ENCODE results near the gene ZNF285.
A peak's percentile ranks its signal among the peaks of the same experiment; 100 is the strongest.
"Not testable (repeated sequence)": the region's sequence is repeated elsewhere in the genome, so short reads cannot be mapped to it uniquely, and the experiment has no call there.

The ZNF285 gene

DNA sequence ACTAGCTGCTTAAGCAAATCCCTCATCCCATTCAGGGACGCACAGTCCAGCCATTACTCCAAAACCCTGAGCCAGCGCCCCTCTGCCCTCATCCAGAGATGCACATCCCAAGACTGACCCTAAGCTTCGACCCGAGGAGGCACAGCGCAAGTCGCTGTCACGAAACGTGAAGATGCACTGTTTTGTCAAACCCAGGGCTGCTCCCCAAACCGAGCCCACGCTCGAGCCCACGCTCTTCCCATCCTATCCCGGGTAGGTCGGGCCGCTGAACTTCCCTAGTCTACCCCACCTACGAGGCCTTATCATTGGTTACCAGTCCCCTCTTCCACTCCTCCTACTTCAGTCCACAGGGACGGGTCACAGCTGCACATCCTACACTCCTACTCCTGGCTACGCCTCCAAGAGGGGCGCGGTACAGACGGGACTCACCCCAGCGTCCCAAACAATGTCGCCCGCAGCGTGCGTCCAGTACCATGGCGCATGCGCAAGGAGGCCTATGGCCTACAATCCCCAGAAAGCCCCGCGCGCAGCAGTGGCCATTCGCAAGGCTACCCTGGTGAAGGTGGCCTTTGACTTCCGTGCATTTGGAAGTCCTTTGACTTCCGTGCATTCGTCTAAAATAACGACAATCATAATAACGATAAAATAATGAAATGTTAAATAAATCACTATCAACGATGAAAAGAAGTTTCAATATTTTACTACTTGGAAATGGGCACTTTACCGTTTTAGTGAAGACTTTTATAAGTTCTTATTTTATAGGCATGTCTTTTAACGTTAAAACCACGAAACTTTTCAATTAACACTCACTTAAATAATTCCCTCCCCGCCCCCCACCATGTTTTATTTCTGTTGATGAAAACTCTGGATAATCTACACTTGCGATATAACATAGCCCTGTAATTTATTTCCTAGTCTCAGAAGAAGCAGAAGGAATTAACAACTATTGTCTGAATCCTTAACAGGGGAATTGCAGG lies at the start of gene ZNF285:
TSS of gene ZNF285 (minus strand) at position 470 of the 977 bp plus-strand sequence. CDS start 4,395 bp downstream, outside the sequence.
- no peak for DNase-seq

DNA sequence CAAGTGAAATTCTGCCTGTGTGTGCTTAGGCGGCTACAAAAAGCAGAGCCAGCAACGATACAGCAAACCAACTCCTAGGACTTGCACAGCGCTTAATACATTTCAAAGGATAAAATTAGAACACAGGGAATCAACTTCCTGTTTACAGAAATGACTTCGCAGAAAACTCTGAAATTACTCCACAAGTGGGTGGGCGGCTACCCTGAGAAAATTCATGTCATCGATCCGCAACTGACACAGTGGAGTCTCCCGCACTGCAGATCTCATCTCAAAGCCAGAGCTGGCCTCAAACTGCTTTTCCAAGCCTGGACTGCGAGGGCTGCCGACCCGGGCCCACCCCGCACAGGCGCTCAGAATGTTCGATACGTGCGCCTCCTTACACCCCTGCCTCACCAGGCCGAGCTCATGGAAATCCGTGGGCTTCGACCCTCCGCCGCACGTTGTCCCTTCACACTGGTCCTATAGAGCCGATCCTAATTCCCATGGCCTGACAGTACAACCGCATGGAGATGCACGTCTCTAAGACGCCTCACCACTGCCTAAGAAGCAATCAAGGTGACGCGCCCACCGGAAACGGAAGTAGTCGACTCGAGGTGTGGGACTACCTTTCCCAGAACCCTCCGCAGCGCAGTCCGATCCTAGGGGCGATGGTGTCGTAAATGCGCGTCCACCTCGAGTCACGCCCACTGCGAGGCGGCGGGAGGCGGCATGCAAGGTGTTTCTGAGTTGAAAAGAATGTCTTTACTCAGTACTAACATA lies 46.7 kb upstream of the ZNF285 start, which contains the start of gene ZNF229:
TSS of gene ZNF229 (minus strand) at position 557 of the 759 bp plus-strand sequence. CDS start 5,625 bp downstream, outside the sequence.
- DNase-seq = peak; percentile 89 to 95

DNA sequence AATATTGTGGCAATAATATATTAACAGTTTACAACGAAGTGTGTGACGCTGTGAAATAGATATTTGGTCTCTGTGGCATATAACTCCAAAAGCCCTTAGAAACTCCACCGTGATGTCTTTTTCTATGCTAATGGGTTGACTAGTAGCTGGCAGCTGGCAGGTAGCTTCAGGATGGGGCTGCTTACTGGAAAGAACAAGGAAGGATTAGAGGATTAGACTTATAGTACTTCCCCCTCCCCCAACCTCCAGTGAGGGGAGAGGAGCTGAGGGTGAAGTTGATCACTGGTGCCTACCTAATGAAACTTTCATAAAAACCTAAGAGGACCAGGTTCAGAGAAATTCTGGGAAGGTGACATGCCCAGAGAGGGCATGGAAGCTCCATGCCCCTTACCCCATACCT lies 37.0 kb upstream of the ZNF285 start:
- no peak for DNase-seq

DNA sequence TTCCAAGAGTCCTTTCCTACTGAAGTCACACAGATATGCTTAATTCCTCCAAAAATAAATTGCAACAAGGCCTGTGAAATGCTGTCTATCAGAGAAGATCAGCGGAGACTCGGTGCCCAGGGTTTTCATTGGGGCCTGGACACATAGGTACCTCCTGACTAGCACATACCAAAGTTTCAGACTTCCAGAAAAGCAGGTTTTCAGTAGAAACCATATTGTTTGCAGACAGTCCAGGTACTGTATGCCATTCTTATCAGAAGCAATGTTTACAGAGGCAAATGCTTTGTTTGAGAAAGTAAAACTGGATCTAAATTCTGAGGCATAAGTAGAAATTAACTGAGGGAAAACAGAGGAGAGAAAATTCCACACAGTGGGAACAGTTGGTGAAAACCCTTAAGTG lies 34.0 kb upstream of the ZNF285 start:
- no peak for DNase-seq

DNA sequence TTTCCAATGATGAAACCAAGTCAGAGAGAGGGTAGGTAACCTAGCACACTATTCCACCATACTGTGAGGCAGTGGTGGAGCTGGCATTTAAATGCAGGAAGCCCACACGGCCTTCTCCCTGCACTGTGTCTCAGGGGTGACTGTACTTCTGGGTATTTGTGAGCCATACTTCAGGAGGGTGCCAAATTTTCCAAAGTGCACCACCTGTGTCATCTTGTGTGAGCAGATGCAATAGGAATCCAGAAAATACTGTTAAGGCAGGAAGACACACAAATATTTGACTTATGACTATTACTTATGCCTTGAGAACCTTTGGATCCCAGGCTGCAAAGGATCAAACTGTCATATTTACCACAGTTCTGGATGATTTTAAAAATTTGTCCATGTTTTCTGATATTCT lies 29.5 kb upstream of the ZNF285 start:
- DNase-seq = no peak

DNA sequence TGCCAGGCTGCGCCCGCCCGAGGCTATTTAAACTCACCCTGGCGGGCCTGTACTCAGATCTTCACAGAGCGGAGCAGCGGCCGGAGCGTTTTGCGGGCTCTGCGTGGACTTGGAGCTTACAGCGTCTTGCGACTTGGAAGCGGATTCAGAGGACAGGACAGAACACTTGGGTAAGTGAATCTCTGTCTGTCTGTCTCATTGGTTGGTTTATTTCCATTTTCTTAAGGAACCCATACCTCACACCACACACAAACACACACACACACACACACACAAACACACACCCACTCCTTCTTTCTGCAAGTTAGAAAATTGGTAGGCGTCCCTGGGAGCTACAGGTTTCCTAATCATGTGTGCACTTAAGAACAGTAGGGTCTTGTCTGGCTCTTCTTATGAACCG lies 14.1 kb upstream of the ZNF285 start:
- not testable (repeated sequence) for DNase-seq

DNA sequence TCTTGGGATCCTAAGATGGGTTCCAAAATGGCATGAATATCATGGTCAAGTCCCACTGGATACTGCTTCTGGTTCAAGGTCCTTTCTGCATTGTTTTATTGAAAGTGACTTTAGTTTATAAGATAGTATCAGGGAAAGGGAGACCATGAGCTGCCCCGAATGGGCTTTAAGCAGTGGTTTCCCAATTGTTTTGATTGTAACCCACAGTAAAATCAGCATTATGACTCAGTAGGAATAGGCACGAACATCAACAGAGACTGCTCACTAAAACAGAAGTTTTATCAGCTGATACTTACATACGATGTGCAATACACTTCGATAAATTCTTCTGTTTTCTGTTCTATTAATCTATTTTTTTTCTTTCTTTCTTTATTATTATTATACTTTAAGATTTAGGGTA lies 12.1 kb downstream of the ZNF285 start:
- not testable (repeated sequence) for DNase-seq

DNA sequence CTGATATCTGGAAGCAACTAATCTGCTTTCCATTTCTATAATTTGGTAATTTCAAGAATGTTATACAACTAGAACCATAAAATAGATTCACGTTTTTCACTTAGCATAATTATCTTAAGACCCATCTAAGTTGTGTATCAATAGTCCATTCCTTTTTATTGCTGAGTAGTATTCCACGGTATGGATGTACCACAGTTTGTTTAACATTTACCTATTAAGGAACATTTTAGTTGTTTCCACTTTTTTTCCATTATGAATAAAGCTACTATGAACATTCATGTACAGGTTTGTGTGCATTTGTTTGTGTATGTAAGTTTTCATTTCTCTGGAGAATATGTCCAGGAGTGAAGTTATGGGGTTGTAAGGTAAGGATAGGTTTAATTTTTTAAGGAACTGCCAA lies 26.6 kb downstream of the ZNF285 start:
- DNase-seq = no peak

DNA sequence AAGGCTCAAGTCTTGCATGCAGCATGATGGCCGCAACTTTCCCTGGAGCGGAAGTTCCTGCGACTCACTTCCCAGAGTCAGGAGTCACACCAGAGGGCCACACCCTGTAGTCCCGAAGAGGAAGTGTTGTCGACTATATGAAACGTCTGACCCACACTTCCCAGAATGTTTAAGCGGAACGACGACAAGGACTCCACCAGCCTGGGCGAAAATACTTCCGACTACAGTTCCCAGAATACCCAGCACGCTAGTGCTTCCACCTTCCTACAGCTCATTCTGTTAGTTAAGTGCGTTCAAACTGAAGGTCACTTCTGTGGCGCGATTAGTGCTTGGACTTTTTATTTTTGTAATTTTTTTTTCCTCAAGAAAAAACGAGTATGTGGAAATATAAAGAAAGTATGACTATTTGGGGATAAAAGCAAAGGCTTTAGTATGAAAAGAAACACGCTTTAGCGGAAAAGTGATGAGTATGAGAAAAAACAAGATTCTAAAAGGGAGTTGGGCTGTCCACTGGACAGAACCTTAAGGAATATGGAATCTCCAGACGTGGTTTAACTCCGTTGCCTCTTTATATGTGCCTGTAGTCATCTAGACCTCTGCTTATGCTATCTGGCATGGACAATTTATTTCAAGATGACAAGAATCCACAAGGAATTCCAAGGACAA lies 29.5 kb downstream of the ZNF285 start:
- DNase-seq = no peak

DNA sequence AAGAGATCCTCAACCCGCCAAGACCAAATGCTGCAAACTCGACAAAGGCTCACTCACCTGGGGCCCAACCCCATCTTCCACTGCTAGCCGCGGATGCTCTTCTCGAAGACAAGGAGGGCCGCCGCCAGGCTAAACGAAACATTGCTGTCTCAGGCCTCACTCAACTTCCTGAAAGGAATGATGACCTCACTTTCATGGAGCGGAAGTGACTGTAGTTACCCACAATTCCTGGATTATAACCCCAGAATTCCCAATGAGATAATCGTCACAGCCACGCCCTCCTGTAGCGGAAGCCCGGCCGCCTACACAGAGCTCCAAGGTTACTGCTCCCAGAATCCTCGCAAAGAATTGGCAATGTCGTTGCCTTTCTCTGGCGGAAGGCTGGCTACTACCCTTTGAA lies 34.4 kb downstream of the ZNF285 start:
- DNase-seq = no peak

DNA sequence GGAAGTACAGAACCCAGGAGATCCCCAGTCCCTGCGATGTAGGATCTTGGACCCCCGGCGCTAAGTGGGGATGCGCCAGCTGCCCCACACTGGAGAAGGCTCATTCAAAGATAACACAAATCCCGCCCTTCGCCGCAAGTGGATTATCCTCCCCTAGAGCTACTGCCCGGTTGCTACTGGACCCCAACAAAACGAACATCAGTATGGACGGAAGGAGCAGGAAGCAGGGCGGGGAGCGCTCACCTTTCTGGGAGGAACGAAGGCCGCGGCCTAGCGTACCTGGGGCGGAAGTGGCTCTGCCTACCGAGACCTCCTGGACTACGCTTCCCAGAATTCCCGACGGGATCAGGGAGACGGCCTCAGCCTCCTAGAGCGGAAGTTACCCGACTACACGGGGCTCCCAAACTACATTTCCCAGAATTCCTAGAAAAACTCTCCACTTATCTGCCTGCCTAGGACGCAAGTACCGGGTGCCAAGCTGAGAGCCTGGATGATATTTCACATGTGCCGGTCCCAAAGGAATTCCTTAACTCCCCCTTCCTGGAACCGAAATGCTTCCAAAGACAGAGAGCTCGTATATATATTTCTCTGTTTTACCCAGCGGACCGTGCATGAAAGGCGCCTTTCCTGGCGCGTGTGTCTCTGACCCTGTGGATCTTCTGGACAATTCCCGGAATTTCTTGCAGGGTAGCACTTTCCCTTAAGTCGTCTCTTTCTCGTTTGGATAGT lies 44.9 kb downstream of the ZNF285 start, which contains the start of gene ZNF112:
TSS of gene ZNF112 (minus strand) at position 298 of the 729 bp plus-strand sequence. CDS start 16,141 bp downstream, outside the sequence.
- peak; percentile 92 to 98 for DNase-seq

DNA sequence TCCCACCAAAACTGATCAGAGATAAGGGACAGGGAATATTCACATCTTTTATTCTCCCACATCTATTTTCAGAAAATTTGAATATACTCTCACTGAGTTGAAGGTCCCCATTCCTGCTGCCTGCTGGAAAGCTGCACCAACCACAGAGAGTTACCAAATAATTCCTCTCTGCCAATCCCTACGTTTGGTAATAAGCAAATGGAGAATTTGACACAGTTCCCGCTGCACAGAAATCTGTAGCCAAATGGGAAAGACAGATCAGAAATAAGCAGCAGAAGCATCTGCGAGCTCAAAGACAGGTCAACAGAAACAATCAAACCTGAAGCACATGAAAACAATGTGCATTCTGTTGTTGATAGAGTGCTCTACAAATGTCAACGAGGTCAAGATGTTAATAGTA lies 54.9 kb downstream of the ZNF285 start:
- no peak for DNase-seq

DNA sequence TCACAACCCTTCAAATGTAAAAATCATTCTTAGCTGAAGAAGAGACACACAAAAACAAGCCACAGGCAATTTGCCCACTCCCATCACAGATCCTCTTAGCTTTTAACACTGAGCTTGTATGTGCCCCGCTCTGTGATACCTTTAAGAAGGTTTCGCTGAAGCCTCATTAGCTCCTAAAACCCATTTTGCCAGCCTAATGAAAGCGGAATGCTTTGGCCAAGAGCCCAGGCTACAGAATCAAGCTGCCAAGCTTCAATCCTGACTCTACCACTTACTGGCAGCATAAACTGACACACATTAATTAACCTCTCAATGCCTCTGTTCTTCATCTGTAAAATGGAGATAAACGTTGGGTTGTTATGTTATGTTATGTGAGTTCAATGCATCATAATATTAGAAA lies 55.4 kb downstream of the ZNF285 start:
- peak in 1 of 2 experiments; percentile 46 for DNase-seq

DNA sequence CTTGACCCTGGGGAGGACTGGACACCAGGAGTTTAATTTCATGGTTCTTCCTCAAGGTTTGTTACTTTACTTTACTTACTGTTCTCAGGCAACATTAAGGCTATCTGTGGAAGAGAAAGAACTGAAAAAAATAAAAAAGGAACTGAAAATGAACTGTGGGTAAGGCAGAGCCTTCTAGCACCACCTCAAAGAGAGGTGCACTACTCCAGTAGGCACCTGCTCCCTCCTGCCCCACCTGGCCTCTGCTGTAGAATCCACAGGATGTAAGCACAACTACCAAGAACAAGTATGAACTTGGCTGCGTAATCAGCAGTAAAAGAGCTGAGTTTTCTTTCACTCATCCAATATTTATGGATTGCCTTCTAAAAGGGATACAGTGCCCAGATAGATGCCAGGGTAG lies 57.2 kb downstream of the ZNF285 start:
- no peak for DNase-seq

DNA sequence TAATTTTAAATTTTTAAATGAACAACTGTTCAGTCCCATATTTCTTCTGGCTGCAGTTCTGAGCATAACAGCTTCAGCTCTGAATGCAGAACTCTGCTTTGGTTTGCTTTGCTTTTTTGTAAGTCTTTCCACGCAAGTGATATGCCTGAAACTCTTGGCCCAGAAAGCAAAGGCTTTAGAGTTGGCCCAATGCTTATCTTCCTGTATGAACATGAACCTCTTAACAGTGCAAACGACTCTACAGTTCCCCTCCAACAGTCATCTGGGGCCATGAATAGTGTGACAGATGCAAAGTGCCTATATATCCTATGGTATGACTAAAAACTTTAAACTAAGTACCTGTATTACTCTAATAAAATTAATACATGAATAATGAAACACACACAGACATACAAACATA lies 59.6 kb downstream of the ZNF285 start:
- DNase-seq = no peak

DNA sequence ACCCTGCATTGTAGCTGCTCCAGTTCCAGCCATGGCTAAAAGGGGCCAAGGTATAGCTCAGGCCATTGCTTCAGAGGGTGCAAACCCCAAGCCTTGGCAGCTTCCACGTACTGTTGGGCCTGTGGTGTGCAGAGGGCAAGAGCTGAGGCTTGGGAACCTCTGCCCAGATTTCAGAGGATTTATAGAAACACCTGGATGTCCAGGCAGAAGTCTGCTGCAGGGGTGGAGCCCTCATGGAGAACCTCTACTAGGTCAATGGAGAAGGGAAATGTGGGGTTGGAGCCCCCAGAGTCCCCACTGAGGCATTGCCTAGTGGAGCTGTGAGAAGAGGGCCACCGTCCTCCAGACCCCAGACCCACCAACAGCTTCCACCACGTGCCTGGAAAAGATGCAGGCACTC lies 66.8 kb downstream of the ZNF285 start:
- not testable (repeated sequence) for DNase-seq

Measured in NCI-H2081 (cell line).